ENCODE measurements around the gene KCNJ3.

DNA sequence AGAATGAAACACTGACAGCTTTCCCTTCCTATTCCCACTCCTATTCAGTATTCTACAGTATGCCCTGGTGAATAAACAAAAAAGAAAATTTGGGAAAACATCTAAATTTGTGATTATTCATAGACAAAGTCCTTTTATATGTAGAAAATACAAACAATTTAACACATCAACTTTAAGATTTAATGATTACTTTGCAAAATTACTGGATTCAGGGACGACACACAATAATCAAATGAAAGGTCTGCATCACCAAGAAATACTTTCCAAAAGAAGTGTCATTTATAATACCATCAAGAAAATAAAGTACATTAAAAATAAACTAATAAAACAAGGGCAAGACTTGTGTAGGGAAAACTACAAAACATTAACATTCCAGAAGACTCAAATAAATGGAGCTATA, 199.8 kb downstream of the KCNJ3 start:
- TF ChIP-seq, protein P1, sequence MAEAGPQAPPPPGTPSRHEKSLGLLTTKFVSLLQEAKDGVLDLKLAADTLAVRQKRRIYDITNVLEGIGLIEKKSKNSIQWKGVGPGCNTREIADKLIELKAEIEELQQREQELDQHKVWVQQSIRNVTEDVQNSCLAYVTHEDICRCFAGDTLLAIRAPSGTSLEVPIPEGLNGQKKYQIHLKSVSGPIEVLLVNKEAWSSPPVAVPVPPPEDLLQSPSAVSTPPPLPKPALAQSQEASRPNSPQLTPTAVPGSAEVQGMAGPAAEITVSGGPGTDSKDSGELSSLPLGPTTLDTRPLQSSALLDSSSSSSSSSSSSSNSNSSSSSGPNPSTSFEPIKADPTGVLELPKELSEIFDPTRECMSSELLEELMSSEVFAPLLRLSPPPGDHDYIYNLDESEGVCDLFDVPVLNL (CRISPR knock-in tag; IDR thresholded peaks at IDR 0.05; ENCODE audit: borderline replicate concordance, low read depth): no peak
- TF ChIP-seq, protein P2, sequence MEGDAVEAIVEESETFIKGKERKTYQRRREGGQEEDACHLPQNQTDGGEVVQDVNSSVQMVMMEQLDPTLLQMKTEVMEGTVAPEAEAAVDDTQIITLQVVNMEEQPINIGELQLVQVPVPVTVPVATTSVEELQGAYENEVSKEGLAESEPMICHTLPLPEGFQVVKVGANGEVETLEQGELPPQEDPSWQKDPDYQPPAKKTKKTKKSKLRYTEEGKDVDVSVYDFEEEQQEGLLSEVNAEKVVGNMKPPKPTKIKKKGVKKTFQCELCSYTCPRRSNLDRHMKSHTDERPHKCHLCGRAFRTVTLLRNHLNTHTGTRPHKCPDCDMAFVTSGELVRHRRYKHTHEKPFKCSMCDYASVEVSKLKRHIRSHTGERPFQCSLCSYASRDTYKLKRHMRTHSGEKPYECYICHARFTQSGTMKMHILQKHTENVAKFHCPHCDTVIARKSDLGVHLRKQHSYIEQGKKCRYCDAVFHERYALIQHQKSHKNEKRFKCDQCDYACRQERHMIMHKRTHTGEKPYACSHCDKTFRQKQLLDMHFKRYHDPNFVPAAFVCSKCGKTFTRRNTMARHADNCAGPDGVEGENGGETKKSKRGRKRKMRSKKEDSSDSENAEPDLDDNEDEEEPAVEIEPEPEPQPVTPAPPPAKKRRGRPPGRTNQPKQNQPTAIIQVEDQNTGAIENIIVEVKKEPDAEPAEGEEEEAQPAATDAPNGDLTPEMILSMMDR (IDR thresholded peaks at IDR 0.05): no peak
- no peak for TF ChIP-seq SP1 (CRISPR knock-in tag; conservative IDR thresholded peaks at IDR 0.05)
- TF ChIP-seq, protein P3, sequence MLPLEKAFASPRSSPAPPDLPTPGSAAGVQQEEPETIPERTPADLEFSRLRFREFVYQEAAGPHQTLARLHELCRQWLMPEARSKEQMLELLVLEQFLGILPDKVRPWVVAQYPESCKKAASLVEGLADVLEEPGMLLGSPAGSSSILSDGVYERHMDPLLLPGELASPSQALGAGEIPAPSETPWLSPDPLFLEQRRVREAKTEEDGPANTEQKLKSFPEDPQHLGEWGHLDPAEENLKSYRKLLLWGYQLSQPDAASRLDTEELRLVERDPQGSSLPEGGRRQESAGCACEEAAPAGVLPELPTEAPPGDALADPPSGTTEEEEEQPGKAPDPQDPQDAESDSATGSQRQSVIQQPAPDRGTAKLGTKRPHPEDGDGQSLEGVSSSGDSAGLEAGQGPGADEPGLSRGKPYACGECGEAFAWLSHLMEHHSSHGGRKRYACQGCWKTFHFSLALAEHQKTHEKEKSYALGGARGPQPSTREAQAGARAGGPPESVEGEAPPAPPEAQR (CRISPR knock-in tag; IDR thresholded peaks at IDR 0.05): no peak

Data from WTC11 (cell line).